Stimulated activated CD4-positive, alpha-beta T cell treated with anti-CD3 and anti-CD28 coated beads, Interleukin-4, amount 100 ng/mL, for 4 hours (primary cell): ENCODE data around the gene POLD4.

Experiments
- DNase-seq, 2 experiments: peaks; one replicate each; pipeline ENCODE4 v3.0.0-alpha.2; 2020

POLD4 gene

GRCh38 chr11:67370351-67371076, 17.2 kb upstream of the POLD4 start:
- DNase-seq = no peak

GRCh38 chr11:67369801-67370284, 16.5 kb upstream of the POLD4 start:
- no peak for DNase-seq

GRCh38 chr11:67369275-67369674, 15.9 kb upstream of the POLD4 start:
- no peak for DNase-seq

- no peak for DNase-seq
Measured at GRCh38 chr11:67368621-67369020, 15.3 kb upstream of the POLD4 start.

GRCh38 chr11:67367761-67368227, 14.4 kb upstream of the POLD4 start:
- DNase-seq = no peak

- no peak for DNase-seq
Measured at GRCh38 chr11:67366961-67367760, 13.8 kb upstream of the POLD4 start.

- DNase-seq = no peak
Measured at GRCh38 chr11:67366546-67366945, 13.2 kb upstream of the POLD4 start.

- no peak for DNase-seq
Measured at GRCh38 chr11:67365736-67366444, 12.5 kb upstream of the POLD4 start.

GRCh38 chr11:67364783-67365722, 11.7 kb upstream of the POLD4 start:
- DNase-seq = no peak

- DNase-seq = no peak
Measured at GRCh38 chr11:67364169-67364568, 10.8 kb upstream of the POLD4 start.

- no peak for DNase-seq
Measured at GRCh38 chr11:67357831-67358670, 4.7 kb upstream of the POLD4 start.

GRCh38 chr11:67356864-67357561, 3.7 kb upstream of the POLD4 start:
- DNase-seq = peak; percentile 50 to 61

- no peak for DNase-seq
Measured at GRCh38 chr11:67356387-67356863, 3.1 kb upstream of the POLD4 start.

- no peak for DNase-seq
Measured at GRCh38 chr11:67355794-67356386, 2.5 kb upstream of the POLD4 start.

- DNase-seq = no peak
Measured at GRCh38 chr11:67355023-67355793, 1.9 kb upstream of the POLD4 start.

- DNase-seq = no peak
Measured at GRCh38 chr11:67354075-67355022, 1.0 kb upstream of the POLD4 start.

GRCh38 chr11:67352546-67353316, 615 bp downstream of the POLD4 start:
- no peak for DNase-seq
